GM23338 (cell line): Measurements from ENCODE around the gene TMPRSS6. TPM values are rescaled to one million over a fixed set of nuclear protein-coding genes. Genes with fewer than 3 reads are reported as not detected.

Source experiments
- ATAC-seq: fragments of 200-7000 bp; cut with Tn5 transposase; 3 replicates; pipeline ENCODE4 v1.9.1; 2020
- DNase-seq: peaks from one replicate; pipeline ENCODE4 v3.0.0-alpha.2; 2015; ENCODE audit warnings: low spot score
- H2AFZ ChIP-seq: fragments of 200-600 bp; sonication (generic); 2 replicates; pipeline ENCODE4 v1.8.0; 2016; ENCODE audit warnings: antibody characterized with exemption, mild to moderate bottlenecking, moderate library complexity
- H3F3A ChIP-seq: fragments of 200-600 bp; sonication (generic); replicated peaks from 2 replicates; pipeline ENCODE4 v1.8.0; 2017; ENCODE audit warnings: antibody characterized with exemption, mixed run types, low read depth
- H3K27ac ChIP-seq: fragments of 200-600 bp; sonication (generic); 2 replicates; pipeline ENCODE4 v1.6.1; 2016; ENCODE audit warnings: low read depth
- H3K27me3 ChIP-seq: fragments of 200-600 bp; sonication (generic); 2 replicates; pipeline ENCODE4 v1.8.0; 2016; ENCODE audit warnings: mild to moderate bottlenecking, mixed run types, moderate library complexity; ENCODE audit not compliant: insufficient read depth
- H3K36me3 ChIP-seq: fragments of 200-600 bp; sonication (generic); 2 replicates; pipeline ENCODE4 v1.8.0; 2016; ENCODE audit warnings: mild to moderate bottlenecking; ENCODE audit not compliant: insufficient read depth
- H3K4me1 ChIP-seq: fragments of 200-600 bp; sonication (generic); 2 replicates; pipeline ENCODE4 v1.8.0; 2016; ENCODE audit warnings: mild to moderate bottlenecking, moderate library complexity; ENCODE audit not compliant: insufficient read depth
- H3K4me2 ChIP-seq: fragments of 200-600 bp; sonication (generic); 2 replicates; pipeline ENCODE4 v1.7.1; 2017; ENCODE audit warnings: mixed run types
- H3K4me3 ChIP-seq: fragments of 200-600 bp; sonication (generic); 2 replicates; pipeline ENCODE4 v1.6.1; 2016; ENCODE audit warnings: mixed run types
- H3K79me2 ChIP-seq: fragments of 200-600 bp; sonication (generic); replicated peaks from 2 replicates; pipeline ENCODE4 v1.8.0; 2017; ENCODE audit warnings: mild to moderate bottlenecking; ENCODE audit not compliant: insufficient read depth
- H3K9me2 ChIP-seq: fragments of 200-600 bp; sonication (generic); 2 replicates; pipeline ENCODE4 v1.8.0; 2017; ENCODE audit not compliant: insufficient read depth
- H4K20me1 ChIP-seq: fragments of 200-600 bp; sonication (generic); replicated peaks from 2 replicates; pipeline ENCODE4 v1.8.0; 2017; ENCODE audit warnings: mild to moderate bottlenecking; ENCODE audit not compliant: insufficient read depth
- H3K27ac Mint-ChIP-seq: 2 replicates; pipeline ENCODE4 v1.8.0; 2020; ENCODE audit warnings: inconsistent platforms, mild to moderate bottlenecking, moderate library complexity, mixed read lengths
- H3K27me3 Mint-ChIP-seq: 3 replicates; pipeline ENCODE4 v1.8.0; 2022; ENCODE audit warnings: low read depth, mild to moderate bottlenecking, moderate library complexity, mixed read lengths, inconsistent platforms; ENCODE audit not compliant: insufficient read depth, poor library complexity
- H3K36me3 Mint-ChIP-seq: 3 replicates; pipeline ENCODE4 v1.8.0; 2021; ENCODE audit warnings: low read depth, mild to moderate bottlenecking, inconsistent platforms, moderate library complexity, mixed read lengths
- H3K4me1 Mint-ChIP-seq: 3 replicates; pipeline ENCODE4 v1.8.0; 2020; ENCODE audit warnings: mild to moderate bottlenecking, inconsistent platforms, mixed read lengths
- H3K4me3 Mint-ChIP-seq: 3 replicates; pipeline ENCODE4 v1.8.0; 2021; ENCODE audit warnings: moderate library complexity, mild to moderate bottlenecking, inconsistent platforms, mixed read lengths
- H3K9me3 Mint-ChIP-seq: 3 replicates; pipeline ENCODE4 v1.8.0; 2020; ENCODE audit warnings: moderate library complexity, mild to moderate bottlenecking, inconsistent platforms, mixed read lengths
- CREB1 ChIP-seq: fragments of 250-450 bp; sonication (Bioruptor Pico); IDR thresholded peaks from 2 replicates; pipeline ENCODE4 v1.5.0; 2020; ENCODE audit warnings: low read depth, mild to moderate bottlenecking, moderate library complexity
- EZH2 ChIP-seq: fragments of 200-600 bp; sonication (generic); IDR thresholded peaks from one replicate; pipeline ENCODE4 v1.8.0; 2017; ENCODE audit warnings: antibody characterized with exemption, mild to moderate bottlenecking, low read depth; ENCODE audit not compliant: unreplicated experiment
- EZH2phosphoT487 ChIP-seq: fragments of 200-600 bp; sonication (generic); IDR thresholded peaks from one replicate; pipeline ENCODE4 v1.8.1; 2018; ENCODE audit warnings: antibody characterized with exemption; ENCODE audit not compliant: unreplicated experiment
- JUNB ChIP-seq: IDR thresholded peaks from one replicate; pipeline ENCODE4 v1.6.1; 2016; ENCODE audit warnings: antibody characterized with exemption; ENCODE audit not compliant: unreplicated experiment
- STAT1 ChIP-seq: IDR thresholded peaks from one replicate; pipeline ENCODE4 v1.6.1; 2016; ENCODE audit warnings: antibody characterized with exemption; ENCODE audit not compliant: unreplicated experiment
- ZNF114 ChIP-seq: fragments of 250-450 bp; sonication (Bioruptor Pico); IDR thresholded peaks from 2 replicates; pipeline ENCODE4 v1.5.0; 2020; ENCODE audit warnings: mild to moderate bottlenecking, moderate library complexity
- ZNF331 ChIP-seq: fragments of 250-450 bp; sonication (Bioruptor Pico); IDR thresholded peaks from 2 replicates; pipeline ENCODE4 v1.5.0; 2020; ENCODE audit warnings: low read depth, mild to moderate bottlenecking, moderate library complexity
- polyA plus RNA-seq: library from polyadenylated mRNA; unstranded; fragments of >200 nt; fragmentation: Nextera tagmentation; extraction: Ambion mirVana; gene quantifications from 2 replicates; pipeline ENCODE4 v1.2.1, GENCODE V29; 2016
- total RNA-seq: library from RNA; depleted of rRNA; stranded (reverse); fragments of >200 nt; shearing (Covaris generic); gene quantifications from 2 replicates; pipeline ENCODE4 v1.2.3, GENCODE V29; 2014
- TF ChIP-seq, protein P1 (sequence below): IDR thresholded peaks from one replicate; pipeline ENCODE4 v1.6.1; 2018; ENCODE audit warnings: antibody characterized with exemption; ENCODE audit not compliant: unreplicated experiment
- TF ChIP-seq, protein P2 (sequence below): fragments of 250-450 bp; sonication (Bioruptor Pico); IDR thresholded peaks from 2 replicates; pipeline ENCODE4 v1.5.0; 2020; ENCODE audit warnings: mild to moderate bottlenecking, moderate library complexity

The TMPRSS6 gene
- total and polyA plus RNA-seq, 2 experiments from 2014 or later = 0.13 TPM; not detected in 1

DNA sequence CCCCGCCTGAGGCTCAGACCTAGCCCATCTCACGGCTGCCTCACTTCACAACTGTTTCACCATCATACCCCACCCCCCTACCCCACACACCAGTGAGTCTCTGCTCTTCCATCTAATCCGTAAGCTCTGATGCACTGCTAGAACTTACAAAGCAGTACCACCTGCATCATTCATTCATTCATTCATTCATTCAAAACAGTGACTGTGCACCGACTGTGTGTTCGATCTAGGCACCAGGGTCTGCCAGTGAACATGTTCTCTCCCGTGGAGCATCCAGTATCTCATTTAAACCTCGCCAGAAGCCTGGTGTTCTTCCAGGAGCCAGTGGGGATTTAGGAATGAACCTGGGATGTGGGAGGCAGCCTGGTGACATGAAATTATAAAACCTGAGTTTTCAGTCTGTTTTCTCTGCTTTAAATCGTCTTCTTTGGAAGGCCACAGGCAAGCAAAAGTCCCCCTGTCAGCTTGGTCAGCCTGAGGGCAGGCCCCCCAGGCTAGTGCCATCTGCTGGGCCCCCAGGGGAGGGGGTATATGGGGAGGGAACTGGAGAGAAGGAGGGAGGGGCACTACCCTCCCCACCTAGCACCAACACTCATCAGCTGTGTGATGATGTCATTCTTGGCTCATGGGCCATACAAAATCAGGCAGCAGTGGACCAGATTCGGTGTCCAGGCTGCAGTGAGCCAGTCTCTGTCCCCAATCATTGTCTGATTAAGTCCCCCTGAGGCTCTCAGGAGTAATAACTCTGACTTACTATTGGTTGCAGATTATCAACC is 18.4 kb downstream of the TMPRSS6 start:
- ATAC-seq (peak; percentile 17; the same call in 1 of the 3 replicates), DNase-seq (no peak)
- H3K27ac ChIP-seq = no peak overlapping the region
- peaks cover 8% of the 10 kb centered on the region for H3K27me3 Mint-ChIP-seq
- no peak overlapping the region for H3K4me2 ChIP-seq
- peaks cover 8% of the 10 kb centered on the region for H3K4me1 Mint-ChIP-seq
- no peaks in the 10 kb centered on the region for H3K27me3 ChIP-seq
- TF ChIP-seq EZH2 (no peak), JUNB (no peak), STAT1 (no peak), EZH2phosphoT487 (no peak), CREB1 (no peak), ZNF114 (CRISPR knock-in tag) (no peak)
- TF ChIP-seq, protein P1, sequence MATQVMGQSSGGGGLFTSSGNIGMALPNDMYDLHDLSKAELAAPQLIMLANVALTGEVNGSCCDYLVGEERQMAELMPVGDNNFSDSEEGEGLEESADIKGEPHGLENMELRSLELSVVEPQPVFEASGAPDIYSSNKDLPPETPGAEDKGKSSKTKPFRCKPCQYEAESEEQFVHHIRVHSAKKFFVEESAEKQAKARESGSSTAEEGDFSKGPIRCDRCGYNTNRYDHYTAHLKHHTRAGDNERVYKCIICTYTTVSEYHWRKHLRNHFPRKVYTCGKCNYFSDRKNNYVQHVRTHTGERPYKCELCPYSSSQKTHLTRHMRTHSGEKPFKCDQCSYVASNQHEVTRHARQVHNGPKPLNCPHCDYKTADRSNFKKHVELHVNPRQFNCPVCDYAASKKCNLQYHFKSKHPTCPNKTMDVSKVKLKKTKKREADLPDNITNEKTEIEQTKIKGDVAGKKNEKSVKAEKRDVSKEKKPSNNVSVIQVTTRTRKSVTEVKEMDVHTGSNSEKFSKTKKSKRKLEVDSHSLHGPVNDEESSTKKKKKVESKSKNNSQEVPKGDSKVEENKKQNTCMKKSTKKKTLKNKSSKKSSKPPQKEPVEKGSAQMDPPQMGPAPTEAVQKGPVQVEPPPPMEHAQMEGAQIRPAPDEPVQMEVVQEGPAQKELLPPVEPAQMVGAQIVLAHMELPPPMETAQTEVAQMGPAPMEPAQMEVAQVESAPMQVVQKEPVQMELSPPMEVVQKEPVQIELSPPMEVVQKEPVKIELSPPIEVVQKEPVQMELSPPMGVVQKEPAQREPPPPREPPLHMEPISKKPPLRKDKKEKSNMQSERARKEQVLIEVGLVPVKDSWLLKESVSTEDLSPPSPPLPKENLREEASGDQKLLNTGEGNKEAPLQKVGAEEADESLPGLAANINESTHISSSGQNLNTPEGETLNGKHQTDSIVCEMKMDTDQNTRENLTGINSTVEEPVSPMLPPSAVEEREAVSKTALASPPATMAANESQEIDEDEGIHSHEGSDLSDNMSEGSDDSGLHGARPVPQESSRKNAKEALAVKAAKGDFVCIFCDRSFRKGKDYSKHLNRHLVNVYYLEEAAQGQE = no peak
- H3K79me2 ChIP-seq = no peaks in the 10 kb centered on the region
- no peaks in the 10 kb centered on the region for H3F3A ChIP-seq
- H3K9me2 ChIP-seq = no peaks in the 10 kb centered on the region
- H3K4me1 ChIP-seq = no peaks in the 10 kb centered on the region; the same call in 1 of the 2 replicates
- H3K27ac Mint-ChIP-seq = no peak overlapping the region
- H4K20me1 ChIP-seq = no peaks in the 10 kb centered on the region
- H3K9me3 Mint-ChIP-seq = no peaks in the 10 kb centered on the region; the same call in 2 of the 3 replicates
- H2AFZ ChIP-seq = no peak overlapping the region
- H3K4me3 ChIP-seq = no peak overlapping the region
- no peak overlapping the region for H3K4me3 Mint-ChIP-seq
- no peaks in the 10 kb centered on the region for H3K36me3 Mint-ChIP-seq
- H3K36me3 ChIP-seq = no peaks in the 10 kb centered on the region

DNA sequence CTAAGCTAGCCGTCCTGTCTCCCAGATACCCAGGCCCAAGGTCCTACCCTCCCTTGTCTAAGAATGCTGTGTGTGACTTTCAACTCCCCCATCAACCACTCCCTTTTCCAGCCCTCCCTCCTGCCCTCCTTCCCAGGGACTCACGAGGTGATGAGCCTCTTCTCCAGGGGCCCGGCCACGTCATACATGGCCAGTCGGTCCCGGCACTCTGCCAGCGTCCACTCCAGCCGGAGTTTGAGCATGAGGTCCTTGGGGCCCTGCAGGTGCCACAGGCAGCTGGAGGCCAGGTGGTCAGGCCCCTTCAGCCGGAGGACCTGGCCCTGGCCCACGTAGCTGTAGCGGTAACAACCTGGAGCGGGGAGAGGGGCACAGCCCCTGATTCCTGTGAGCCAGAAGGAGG is 20.1 kb downstream of the TMPRSS6 start:
- Histone ChIP-seq H3K27ac (no peak overlapping the region), H3F3A (no peaks in the 10 kb centered on the region), H3K79me2 (no peaks in the 10 kb centered on the region), H4K20me1 (no peaks in the 10 kb centered on the region), H3K36me3 (no peaks in the 10 kb centered on the region), H3K4me1 (no peaks in the 10 kb centered on the region; the same call in 1 of the 2 replicates), H2AFZ (no peak overlapping the region), H3K4me3 (no peak overlapping the region), H3K27me3 (no peaks in the 10 kb centered on the region), H3K4me2 (no peak overlapping the region), H3K9me2 (no peaks in the 10 kb centered on the region)
- ATAC-seq (no peak), DNase-seq (no peak)
- H3K9me3 Mint-ChIP-seq = no peaks in the 10 kb centered on the region; the same call in 2 of the 3 replicates
- peaks cover 7% of the 10 kb centered on the region for H3K27me3 Mint-ChIP-seq
- no peaks in the 10 kb centered on the region for H3K36me3 Mint-ChIP-seq
- H3K4me3 Mint-ChIP-seq = no peak overlapping the region
- H3K27ac Mint-ChIP-seq = no peak overlapping the region
- peaks cover 8% of the 10 kb centered on the region for H3K4me1 Mint-ChIP-seq
- TF ChIP-seq ZNF114 (CRISPR knock-in tag) (no peak), CREB1 (no peak), EZH2 (no peak), ZNF331 (CRISPR knock-in tag) (no peak)
- TF ChIP-seq, protein P2, sequence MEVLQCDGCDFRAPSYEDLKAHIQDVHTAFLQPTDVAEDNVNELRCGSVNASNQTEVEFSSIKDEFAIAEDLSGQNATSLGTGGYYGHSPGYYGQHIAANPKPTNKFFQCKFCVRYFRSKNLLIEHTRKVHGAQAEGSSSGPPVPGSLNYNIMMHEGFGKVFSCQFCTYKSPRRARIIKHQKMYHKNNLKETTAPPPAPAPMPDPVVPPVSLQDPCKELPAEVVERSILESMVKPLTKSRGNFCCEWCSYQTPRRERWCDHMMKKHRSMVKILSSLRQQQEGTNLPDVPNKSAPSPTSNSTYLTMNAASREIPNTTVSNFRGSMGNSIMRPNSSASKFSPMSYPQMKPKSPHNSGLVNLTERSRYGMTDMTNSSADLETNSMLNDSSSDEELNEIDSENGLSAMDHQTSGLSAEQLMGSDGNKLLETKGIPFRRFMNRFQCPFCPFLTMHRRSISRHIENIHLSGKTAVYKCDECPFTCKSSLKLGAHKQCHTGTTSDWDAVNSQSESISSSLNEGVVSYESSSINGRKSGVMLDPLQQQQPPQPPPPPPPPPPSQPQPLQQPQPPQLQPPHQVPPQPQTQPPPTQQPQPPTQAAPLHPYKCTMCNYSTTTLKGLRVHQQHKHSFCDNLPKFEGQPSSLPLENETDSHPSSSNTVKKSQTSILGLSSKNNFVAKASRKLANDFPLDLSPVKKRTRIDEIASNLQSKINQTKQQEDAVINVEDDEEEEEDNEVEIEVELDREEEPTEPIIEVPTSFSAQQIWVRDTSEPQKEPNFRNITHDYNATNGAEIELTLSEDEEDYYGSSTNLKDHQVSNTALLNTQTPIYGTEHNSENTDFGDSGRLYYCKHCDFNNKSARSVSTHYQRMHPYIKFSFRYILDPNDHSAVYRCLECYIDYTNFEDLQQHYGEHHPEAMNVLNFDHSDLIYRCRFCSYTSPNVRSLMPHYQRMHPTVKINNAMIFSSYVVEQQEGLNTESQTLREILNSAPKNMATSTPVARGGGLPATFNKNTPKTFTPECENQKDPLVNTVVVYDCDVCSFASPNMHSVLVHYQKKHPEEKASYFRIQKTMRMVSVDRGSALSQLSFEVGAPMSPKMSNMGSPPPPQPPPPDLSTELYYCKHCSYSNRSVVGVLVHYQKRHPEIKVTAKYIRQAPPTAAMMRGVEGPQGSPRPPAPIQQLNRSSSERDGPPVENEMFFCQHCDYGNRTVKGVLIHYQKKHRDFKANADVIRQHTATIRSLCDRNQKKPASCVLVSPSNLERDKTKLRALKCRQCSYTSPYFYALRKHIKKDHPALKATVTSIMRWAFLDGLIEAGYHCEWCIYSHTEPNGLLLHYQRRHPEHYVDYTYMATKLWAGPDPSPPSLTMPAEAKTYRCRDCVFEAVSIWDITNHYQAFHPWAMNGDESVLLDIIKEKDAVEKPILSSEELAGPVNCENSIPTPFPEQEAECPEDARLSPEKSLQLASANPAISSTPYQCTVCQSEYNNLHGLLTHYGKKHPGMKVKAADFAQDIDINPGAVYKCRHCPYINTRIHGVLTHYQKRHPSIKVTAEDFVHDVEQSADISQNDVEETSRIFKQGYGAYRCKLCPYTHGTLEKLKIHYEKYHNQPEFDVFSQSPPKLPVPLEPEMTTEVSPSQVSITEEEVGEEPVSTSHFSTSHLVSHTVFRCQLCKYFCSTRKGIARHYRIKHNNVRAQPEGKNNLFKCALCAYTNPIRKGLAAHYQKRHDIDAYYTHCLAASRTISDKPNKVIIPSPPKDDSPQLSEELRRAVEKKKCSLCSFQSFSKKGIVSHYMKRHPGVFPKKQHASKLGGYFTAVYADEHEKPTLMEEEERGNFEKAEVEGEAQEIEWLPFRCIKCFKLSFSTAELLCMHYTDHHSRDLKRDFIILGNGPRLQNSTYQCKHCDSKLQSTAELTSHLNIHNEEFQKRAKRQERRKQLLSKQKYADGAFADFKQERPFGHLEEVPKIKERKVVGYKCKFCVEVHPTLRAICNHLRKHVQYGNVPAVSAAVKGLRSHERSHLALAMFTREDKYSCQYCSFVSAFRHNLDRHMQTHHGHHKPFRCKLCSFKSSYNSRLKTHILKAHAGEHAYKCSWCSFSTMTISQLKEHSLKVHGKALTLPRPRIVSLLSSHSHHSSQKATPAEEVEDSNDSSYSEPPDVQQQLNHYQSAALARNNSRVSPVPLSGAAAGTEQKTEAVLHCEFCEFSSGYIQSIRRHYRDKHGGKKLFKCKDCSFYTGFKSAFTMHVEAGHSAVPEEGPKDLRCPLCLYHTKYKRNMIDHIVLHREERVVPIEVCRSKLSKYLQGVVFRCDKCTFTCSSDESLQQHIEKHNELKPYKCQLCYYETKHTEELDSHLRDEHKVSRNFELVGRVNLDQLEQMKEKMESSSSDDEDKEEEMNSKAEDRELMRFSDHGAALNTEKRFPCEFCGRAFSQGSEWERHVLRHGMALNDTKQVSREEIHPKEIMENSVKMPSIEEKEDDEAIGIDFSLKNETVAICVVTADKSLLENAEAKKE = no peak
